ENCODE measurements around the gene PFDN6. TPM values are rescaled to one million over a fixed set of nuclear protein-coding genes. Genes with fewer than 3 reads are reported as not detected.

Gene PFDN6
- total and polyA plus RNA-seq, 10 of the 15 experiments (the other 5 are each of a cell fraction or from before 2014, with no cell fraction given) = 3.1 to 168 (median 82.6) TPM

- in situ Hi-C loops (cut with MboI) = no loop called here
- H3K4me1 ChIP-seq (ENCODE audit: control insufficient read depth, insufficient read depth, low read length) = peaks cover 1% of the 10 kb centered on the region; the same call in 1 of the 2 replicates
- no peak overlapping the region for H3K4me3 ChIP-seq
- FAIRE-seq (no peak), ATAC-seq (no peak), DNase-seq (ENCODE audit: low read depth, low spot score) (no peak)
- H3K27me3 ChIP-seq (replicated peaks in 1 of 2; ENCODE audit: control insufficient read depth in 2 of 2, insufficient read depth in 2 of 2, low read length in 1 of 2) = no peaks in the 10 kb centered on the region
- H3K27ac ChIP-seq (ENCODE audit: control insufficient read depth, insufficient read depth) = no peak overlapping the region
- peaks cover 19 to 24% of the 10 kb centered on the region in 2 experiments for H3K36me3 ChIP-seq (ENCODE audit: control insufficient read depth in 2 of 2, insufficient read depth in 2 of 2, low read length in 1 of 2)
- intact Hi-C loops (cut with micrococcal nuclease; ENCODE audit: unreplicated experiment) = no loop called here
- TF ChIP-seq POLR2A (IDR thresholded peaks at IDR 0.05; ENCODE audit: low read depth, low read length) = 0 out of 2 replicates have a peak, but pooled peaks have one; percentile 17
- no peak for TF ChIP-seq RFX5 (IDR thresholded peaks at IDR 0.05; ENCODE audit: low read depth, low read length)
- TF ChIP-seq USF1 (IDR thresholded peaks at IDR 0.05; ENCODE audit: borderline replicate concordance, extremely low read length, insufficient read depth, low read depth, low read length) = no peak
- no peak for TF ChIP-seq PAX5 (IDR thresholded peaks at IDR 0.05; ENCODE audit: borderline replicate concordance, low read depth, low read length)
- no peak for TF ChIP-seq PML (IDR thresholded peaks at IDR 0.05; ENCODE audit: low read length)
- TF ChIP-seq CBFB (IDR thresholded peaks at IDR 0.05; ENCODE audit: low read depth) = no peak
- TF ChIP-seq TCF3 (IDR thresholded peaks at IDR 0.05; ENCODE audit: borderline replicate concordance, insufficient read depth, low read depth, low read length) = no peak
- no peak for TF ChIP-seq ZNF622 (IDR thresholded peaks at IDR 0.05)
- SMC1A ChIA-PET (ENCODE audit: uncharacterized antibody, unreplicated experiment) = interaction anchor here (0.6 kb wide), 1 partner anchor 27 kb away, joined by 3 read pairs; no protein-coding TSS in a partner anchor
- 83% methylated on average over 8 of the region's 8 CpGs for WGBS (ENCODE audit: insufficient coverage, insufficient replicate concordance, low lambda C conversion rate, missing lambda C conversion rate)
- no TSS peak for BruUV-seq (replicated peaks)
- H3K4me2 ChIP-seq (ENCODE audit: control insufficient read depth, insufficient read depth) = no peak overlapping the region
- CTCF ChIA-PET = no interaction called here
- no peaks in the 10 kb centered on the region for H3K9me3 ChIP-seq (replicated peaks; ENCODE audit: control insufficient read depth, insufficient read depth, low read length)
- RAD21 ChIA-PET (ENCODE audit: unreplicated experiment) = no interaction called here
- H4K20me1 ChIP-seq (ENCODE audit: control insufficient read depth, insufficient read depth) = peaks cover 5% of the 10 kb centered on the region; the same call in 1 of the 2 replicates
- peaks cover 23% of the 10 kb centered on the region for H3K79me2 ChIP-seq (ENCODE audit: control insufficient read depth, insufficient read depth, low read length)
- no peak overlapping the region for H2AFZ ChIP-seq (ENCODE audit: control insufficient read depth, low read depth, low read length)
- no peak overlapping the region for H3K9ac ChIP-seq (ENCODE audit: control insufficient read depth, insufficient read depth, low read length)
- POLR2A ChIA-PET = no interaction called here
Measured at GRCh38 chr6:33305052-33305451, 15.7 kb downstream of the PFDN6 start.

DNA sequence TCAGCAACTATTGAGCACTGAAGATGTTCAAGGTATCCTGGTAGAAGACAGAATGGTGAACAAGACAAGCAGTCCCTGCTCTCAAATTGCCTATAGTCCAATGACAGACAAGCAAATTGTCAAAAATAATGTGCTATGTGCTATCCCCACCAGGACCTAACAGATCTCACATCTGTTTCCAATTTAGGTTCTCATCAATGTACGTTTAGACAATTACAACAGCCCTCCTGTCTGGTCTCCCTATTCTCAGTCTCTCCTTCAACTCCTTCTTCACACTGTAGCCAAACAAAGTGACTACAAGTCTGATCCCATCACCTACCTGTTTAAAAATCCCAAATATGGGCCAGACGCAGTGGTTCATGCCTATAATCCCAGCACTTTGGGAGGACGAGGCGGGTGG, 17.0 kb downstream of the PFDN6 start:
- H3K36me3 ChIP-seq (ENCODE audit: control insufficient read depth in 2 of 2, insufficient read depth in 2 of 2, low read length in 1 of 2) = peaks cover 19% of the 10 kb centered on the region in 2 experiments
- H3K27me3 ChIP-seq (replicated peaks in 1 of 2; ENCODE audit: control insufficient read depth in 2 of 2, insufficient read depth in 2 of 2, low read length in 1 of 2) = no peaks in the 10 kb centered on the region
- peaks cover 35% of the 10 kb centered on the region for H3K79me2 ChIP-seq (ENCODE audit: control insufficient read depth, insufficient read depth, low read length)
- TF ChIP-seq CREM (IDR thresholded peaks at IDR 0.05; ENCODE audit: low read depth) (no peak), POLR2AphosphoS2 (IDR thresholded peaks at IDR 0.05; ENCODE audit: low read depth, low read length) (no peak), CHD1 (IDR thresholded peaks at IDR 0.05; ENCODE audit: low read depth, low read length) (no peak), E2F8 (IDR thresholded peaks at IDR 0.05; ENCODE audit: low read depth, partially characterized antibody) (no peak), ZBED1 (IDR thresholded peaks at IDR 0.05; ENCODE audit: borderline replicate concordance) (no peak)
- TF ChIP-seq, protein P1, sequence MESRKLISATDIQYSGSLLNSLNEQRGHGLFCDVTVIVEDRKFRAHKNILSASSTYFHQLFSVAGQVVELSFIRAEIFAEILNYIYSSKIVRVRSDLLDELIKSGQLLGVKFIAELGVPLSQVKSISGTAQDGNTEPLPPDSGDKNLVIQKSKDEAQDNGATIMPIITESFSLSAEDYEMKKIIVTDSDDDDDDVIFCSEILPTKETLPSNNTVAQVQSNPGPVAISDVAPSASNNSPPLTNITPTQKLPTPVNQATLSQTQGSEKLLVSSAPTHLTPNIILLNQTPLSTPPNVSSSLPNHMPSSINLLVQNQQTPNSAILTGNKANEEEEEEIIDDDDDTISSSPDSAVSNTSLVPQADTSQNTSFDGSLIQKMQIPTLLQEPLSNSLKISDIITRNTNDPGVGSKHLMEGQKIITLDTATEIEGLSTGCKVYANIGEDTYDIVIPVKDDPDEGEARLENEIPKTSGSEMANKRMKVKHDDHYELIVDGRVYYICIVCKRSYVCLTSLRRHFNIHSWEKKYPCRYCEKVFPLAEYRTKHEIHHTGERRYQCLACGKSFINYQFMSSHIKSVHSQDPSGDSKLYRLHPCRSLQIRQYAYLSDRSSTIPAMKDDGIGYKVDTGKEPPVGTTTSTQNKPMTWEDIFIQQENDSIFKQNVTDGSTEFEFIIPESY (IDR thresholded peaks at IDR 0.05) = no peak

More for the DNA sequence above, 17.0 kb downstream of the PFDN6 start:
- SMC1A ChIA-PET (ENCODE audit: uncharacterized antibody, unreplicated experiment) = no interaction called here
- RAD21 ChIA-PET (ENCODE audit: unreplicated experiment) = no interaction called here
- 97% methylated on average over 4 of the region's 4 CpGs for WGBS (ENCODE audit: insufficient coverage, insufficient replicate concordance, low lambda C conversion rate, missing lambda C conversion rate)
- no peak for FAIRE-seq
- H2AFZ ChIP-seq (ENCODE audit: control insufficient read depth, low read depth, low read length) = no peak overlapping the region
- CTCF ChIA-PET = interaction anchor here (1.1 kb wide), 1 partner anchor 39 kb away, joined by 5 read pairs; no protein-coding TSS in a partner anchor
- POLR2A ChIA-PET = interaction anchor here (0.7 kb wide), 1 partner anchor 22 kb away, joined by 4 read pairs; no protein-coding TSS in a partner anchor
- H3K4me3 ChIP-seq = no peak overlapping the region
- intact Hi-C loops (cut with micrococcal nuclease; ENCODE audit: unreplicated experiment) (no loop called here), in situ Hi-C loops (cut with MboI) (no loop called here)
- BruUV-seq (replicated peaks) = no TSS peak
- no peak for ATAC-seq
- no peak overlapping the region for H3K9ac ChIP-seq (ENCODE audit: control insufficient read depth, insufficient read depth, low read length)
- H3K4me1 ChIP-seq (ENCODE audit: control insufficient read depth, insufficient read depth, low read length) = no peaks in the 10 kb centered on the region
- no peak overlapping the region for H3K4me2 ChIP-seq (ENCODE audit: control insufficient read depth, insufficient read depth)
- H3K9me3 ChIP-seq (replicated peaks; ENCODE audit: control insufficient read depth, insufficient read depth, low read length) = no peaks in the 10 kb centered on the region
- no peak overlapping the region for H3K27ac ChIP-seq (ENCODE audit: control insufficient read depth, insufficient read depth)
- DNase-seq (ENCODE audit: low read depth, low spot score) = no peak
- peaks cover 5% of the 10 kb centered on the region; the same call in 1 of the 2 replicates for H4K20me1 ChIP-seq (ENCODE audit: control insufficient read depth, insufficient read depth)
